Activated CD4-positive, alpha-beta T cell treated with anti-CD3 and anti-CD28 coated beads, Interleukin-2, amount 50 U/mL, for 16 hours (primary cell): ENCODE data around the gene OR52B6.
"Not testable (repeated sequence)": the region's sequence is repeated elsewhere in the genome, so short reads cannot be mapped to it uniquely, and the experiment has no call there.

Experiments used
- DNase-seq: peaks from one replicate; pipeline ENCODE4 v3.0.0-alpha.2; 2020

Gene OR52B6

GRCh38 chr11:5596607-5597201 lies 16.0 kb downstream of the OR52B6 start, which contains the start of gene TRIM6:
TSS of gene TRIM6 (plus strand) at chr11:5596637. CDS start at chr11:5596898, 261 bp downstream.
- peak; percentile 3 for DNase-seq

- DNase-seq = no peak
Observed at GRCh38 chr11:5597953-5598352, 17.3 kb downstream of the OR52B6 start.

- peak; percentile 59 for DNase-seq
Observed at GRCh38 chr11:5600374-5600851, 19.7 kb downstream of the OR52B6 start.

GRCh38 chr11:5602791-5603190 lies 22.1 kb downstream of the OR52B6 start:
- DNase-seq = not testable (repeated sequence)

- no peak for DNase-seq
Observed at GRCh38 chr11:5603326-5603725, 22.6 kb downstream of the OR52B6 start.

GRCh38 chr11:5604896-5605295 lies 24.2 kb downstream of the OR52B6 start:
- DNase-seq = no peak

- DNase-seq = no peak
Observed at GRCh38 chr11:5605849-5606248, 25.2 kb downstream of the OR52B6 start.

- DNase-seq = no peak
Observed at GRCh38 chr11:5608808-5609207, 28.1 kb downstream of the OR52B6 start.

GRCh38 chr11:5610446-5610845 lies 29.8 kb downstream of the OR52B6 start:
- DNase-seq = no peak

GRCh38 chr11:5611627-5612026 lies 30.9 kb downstream of the OR52B6 start:
- DNase-seq = no peak

- DNase-seq = no peak
Observed at GRCh38 chr11:5618807-5619206, 38.1 kb downstream of the OR52B6 start.

GRCh38 chr11:5620651-5621521 lies 40.2 kb downstream of the OR52B6 start:
- DNase-seq = no peak

GRCh38 chr11:5621580-5621979 lies 40.9 kb downstream of the OR52B6 start:
- no peak for DNase-seq

GRCh38 chr11:5622802-5623201 lies 42.1 kb downstream of the OR52B6 start:
- no peak for DNase-seq

GRCh38 chr11:5624489-5625279 lies 44.0 kb downstream of the OR52B6 start, which contains the start of gene TRIM34:
TSS of gene TRIM34 (plus strand) at chr11:5625001. CDS start at chr11:5632332, 7,331 bp downstream.
- DNase-seq = peak; percentile 84

- no peak for DNase-seq
Observed at GRCh38 chr11:5625281-5625680, 44.6 kb downstream of the OR52B6 start.

- DNase-seq = no peak
Observed at GRCh38 chr11:5626196-5626595, 45.5 kb downstream of the OR52B6 start.

GRCh38 chr11:5631417-5631816 lies 50.7 kb downstream of the OR52B6 start:
- no peak for DNase-seq
